GM10266 (cell line): Measurements from ENCODE around the gene XXYLT1.

Experiments used
- DNase-seq: peaks from one replicate; pipeline ENCODE4 v3.0.0; 2012; ENCODE audit errors: extremely low spot score
- TF ChIP-seq, protein P1 (sequence below): IDR thresholded peaks from 2 replicates; pipeline ENCODE4 v1.5.1; 2012; ENCODE audit warnings: mild to moderate bottlenecking, low read depth; ENCODE audit not compliant: control insufficient read depth, insufficient read depth; ENCODE audit errors: missing control alignments

The XXYLT1 gene

DNA sequence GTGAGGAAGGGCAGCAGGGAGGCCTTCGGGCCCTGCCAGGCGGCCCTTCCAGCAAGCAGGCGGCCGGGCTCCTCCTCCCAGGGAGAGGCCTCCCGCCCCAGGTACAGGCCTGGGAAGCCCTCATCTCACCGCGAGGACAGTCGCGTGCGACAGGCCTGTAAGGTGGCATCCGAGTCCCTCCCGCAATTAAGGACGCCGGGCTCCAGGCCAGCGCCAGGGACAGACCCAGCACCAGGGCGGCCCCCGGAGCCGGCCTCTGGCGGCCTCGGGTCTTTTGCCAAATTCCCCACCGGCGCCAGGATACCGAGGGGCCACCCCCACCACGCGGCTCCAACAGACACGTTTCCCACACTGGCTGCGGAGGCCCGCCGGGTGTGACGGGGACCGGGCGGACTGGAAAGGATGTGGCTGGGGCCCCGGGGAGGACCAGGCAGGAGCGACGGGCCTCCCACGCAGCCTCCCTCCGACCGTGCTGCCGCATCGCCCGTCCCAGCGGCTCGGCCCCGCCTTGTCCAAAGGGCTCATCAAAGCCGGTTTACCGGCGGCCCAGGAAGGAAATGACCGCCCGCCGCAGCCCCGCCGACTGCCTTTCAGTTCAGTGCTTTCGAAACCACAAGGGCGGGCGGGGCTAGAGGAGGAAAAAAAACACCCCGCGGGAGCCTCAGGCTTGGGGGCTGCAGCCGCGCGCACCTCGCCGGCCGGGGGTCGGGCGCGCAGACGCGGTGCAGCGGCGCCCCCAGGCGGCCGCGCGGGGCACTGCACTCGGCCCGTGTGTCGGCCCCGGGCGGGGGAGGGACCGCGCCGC is 11.3 kb downstream of the XXYLT1 start:
- peak; percentile 99 for DNase-seq
- TF ChIP-seq, protein P1, sequence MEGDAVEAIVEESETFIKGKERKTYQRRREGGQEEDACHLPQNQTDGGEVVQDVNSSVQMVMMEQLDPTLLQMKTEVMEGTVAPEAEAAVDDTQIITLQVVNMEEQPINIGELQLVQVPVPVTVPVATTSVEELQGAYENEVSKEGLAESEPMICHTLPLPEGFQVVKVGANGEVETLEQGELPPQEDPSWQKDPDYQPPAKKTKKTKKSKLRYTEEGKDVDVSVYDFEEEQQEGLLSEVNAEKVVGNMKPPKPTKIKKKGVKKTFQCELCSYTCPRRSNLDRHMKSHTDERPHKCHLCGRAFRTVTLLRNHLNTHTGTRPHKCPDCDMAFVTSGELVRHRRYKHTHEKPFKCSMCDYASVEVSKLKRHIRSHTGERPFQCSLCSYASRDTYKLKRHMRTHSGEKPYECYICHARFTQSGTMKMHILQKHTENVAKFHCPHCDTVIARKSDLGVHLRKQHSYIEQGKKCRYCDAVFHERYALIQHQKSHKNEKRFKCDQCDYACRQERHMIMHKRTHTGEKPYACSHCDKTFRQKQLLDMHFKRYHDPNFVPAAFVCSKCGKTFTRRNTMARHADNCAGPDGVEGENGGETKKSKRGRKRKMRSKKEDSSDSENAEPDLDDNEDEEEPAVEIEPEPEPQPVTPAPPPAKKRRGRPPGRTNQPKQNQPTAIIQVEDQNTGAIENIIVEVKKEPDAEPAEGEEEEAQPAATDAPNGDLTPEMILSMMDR = peak; percentile 100

DNA sequence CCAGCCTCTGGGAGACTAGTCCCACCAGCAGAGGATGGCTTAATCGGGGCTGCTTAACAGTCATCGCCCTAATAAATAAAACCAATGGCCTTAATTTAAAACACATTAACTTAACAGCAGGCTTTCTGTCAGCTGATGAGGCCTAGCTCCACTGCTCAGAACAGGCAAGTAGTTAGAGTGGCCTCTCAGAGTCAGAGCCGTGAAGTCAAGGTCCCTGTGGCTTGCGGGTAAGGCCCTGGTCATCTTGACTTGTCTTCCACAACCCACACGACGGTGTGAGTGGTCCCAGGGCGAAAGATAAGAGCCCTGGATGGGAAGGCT is 11.8 kb downstream of the XXYLT1 start:
- TF ChIP-seq, protein P1 = no peak
- DNase-seq = no peak

DNA sequence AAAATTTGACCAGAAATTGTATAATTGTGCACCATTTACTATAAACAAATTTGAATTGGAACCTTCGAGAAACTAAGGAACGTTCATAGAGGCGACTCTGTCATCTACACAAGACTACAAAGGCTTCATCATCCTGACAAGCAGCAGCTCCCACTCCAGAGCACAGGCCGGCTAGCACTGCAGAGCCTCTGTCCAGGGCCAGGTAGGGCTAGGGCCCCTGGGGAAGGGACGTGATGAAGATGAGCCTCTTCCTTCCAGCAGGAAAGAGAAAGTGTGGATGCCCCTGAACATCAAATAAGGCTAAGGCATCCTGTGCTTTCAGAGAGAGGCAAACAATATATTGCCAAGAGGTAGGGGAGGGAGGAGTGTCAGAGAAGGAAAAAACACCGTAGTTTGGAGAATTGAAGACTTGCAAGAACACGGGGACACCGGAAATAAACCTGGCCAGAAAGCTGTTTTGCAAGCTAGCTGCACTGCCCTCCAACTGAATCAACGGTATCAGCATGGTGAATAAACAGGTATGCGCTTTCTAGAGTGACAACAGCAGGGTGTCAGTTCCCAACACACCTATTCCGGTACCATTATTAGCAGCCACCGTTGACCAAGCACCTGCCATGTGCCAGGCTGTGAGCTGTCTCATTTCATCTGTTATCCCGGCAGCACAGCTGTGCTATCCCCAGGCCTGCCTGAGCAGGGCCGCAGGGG is 12.4 kb downstream of the XXYLT1 start:
- TF ChIP-seq, protein P1 = no peak
- no peak for DNase-seq

DNA sequence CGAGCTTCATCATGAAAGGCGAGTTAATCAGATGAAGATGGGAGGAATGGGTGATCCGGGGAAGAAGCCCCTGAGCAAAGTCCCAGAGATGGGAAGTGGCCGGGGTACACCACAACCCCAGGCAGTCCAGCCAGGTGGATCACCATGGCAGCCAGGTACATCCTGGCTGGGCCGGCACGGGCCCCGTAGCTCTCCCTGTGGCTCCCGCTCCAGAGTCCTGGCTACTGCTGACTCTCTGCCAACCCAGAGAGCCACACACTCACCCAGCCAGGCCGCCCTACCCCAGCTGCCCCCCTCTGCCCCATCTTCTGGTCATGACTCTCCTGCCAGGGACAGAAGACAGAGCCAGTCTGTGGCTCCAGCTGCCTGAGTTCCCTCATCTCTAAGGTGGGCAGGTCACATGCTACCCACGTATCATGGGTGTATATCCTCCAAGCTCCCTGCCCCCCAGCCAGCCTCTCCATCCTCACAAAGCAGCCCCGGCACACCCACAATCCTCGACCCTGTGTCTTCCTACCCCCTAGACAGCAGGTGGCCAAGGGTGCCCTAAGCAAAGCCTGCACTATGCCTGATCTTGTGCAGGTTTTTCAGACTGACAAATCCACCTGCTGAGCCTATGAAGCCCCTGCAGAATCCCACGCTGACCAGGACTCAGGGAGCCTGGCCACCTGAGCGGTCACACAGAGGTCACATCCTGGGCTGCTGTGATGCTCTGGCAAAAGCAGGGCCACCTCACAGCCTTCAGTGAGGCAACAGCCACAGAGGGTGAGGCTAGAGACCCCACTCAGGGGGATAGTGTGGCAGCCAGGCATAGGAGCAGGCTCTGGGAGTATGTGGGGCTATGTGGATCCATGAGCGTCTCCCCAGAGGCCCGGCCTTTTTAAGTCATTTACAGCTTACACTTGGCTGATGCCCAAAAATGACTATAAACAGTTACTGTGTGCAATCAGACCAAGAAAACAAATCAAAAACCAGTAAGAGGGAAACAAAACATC is 13.2 kb downstream of the XXYLT1 start:
- TF ChIP-seq, protein P1 = no peak
- no peak for DNase-seq

DNA sequence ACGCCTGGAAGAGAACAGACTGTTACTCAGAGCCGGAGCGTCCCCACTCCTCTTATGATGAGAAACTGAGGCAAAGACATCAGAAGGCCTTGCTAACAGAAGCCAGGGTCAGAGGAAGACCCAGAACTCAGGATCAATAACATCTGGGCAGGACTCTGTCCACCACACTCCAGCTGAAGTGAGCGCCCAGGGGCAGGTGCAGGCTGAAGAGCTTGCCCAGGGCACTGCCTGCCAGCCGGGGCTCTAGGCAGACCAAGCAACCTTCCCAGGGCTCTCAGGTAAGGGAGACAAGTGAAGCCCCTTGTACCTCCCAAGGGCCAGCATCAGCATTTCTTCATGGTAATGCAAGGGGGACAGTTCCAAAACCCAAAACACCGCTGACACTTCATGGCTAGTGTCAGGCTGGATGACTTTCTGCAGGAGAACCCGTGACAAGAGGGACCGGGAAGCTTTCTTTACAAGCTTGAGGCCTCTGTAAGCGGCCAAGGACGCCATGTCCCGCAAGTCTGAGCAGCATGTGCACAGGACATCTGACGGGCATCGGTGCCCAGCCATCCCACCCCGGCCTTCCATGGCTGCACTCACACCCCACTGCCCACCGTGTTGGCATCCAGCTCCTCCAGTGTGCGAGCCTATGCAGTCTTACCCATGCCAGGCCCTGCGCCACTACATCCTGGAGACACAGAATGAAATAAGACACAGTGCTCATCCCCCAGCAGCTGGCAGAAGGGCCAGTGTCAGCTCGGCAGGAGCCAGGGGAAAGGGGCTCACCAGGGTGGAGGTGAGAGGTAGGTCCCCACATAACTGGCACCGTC is 14.1 kb downstream of the XXYLT1 start:
- TF ChIP-seq, protein P1 = no peak
- peak; percentile 13 for DNase-seq
